ENCODE results near the gene GPAM.

The GPAM gene

DNA sequence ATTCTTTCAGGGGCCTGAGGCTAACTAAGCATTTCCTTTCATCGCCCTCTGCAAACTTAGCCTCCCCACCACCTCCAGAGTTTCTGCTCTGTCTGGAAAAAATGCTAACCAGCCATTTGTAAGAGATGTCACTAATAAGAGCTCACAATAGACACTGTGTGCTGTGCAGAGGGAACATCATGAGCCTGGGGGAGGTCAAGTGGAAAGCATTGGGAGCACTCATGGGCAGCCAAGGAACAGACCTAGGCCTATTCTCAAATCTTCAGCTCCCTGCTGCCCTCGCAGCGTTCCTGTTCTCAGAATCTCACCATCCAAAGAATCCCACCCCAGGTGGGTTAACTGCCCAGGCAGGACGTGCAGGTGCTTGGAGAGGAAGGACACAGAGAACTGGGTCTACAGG, 27.1 kb upstream of the GPAM start:
- Histone ChIP-seq H3K27me3 (replicated peaks; ENCODE audit: insufficient read depth, low read length) (no peaks in the 10 kb centered on the region), H3K36me3 (replicated peaks; ENCODE audit: insufficient read depth, low read length) (no peaks in the 10 kb centered on the region), H3K4me1 (ENCODE audit: low read length) (no peaks in the 10 kb centered on the region), H2AFZ (ENCODE audit: low read length) (no peak overlapping the region), H3K9ac (ENCODE audit: low read length) (no peak overlapping the region), H3K27ac (ENCODE audit: low read length) (no peak overlapping the region), H3K9me3 (replicated peaks; ENCODE audit: insufficient read depth, low read length) (no peaks in the 10 kb centered on the region), H3K79me2 (ENCODE audit: low read length) (no peaks in the 10 kb centered on the region), H3F3A (ENCODE audit: insufficient read depth, low read length) (no peaks in the 10 kb centered on the region), H4K20me1 (ENCODE audit: insufficient read depth, low read length) (no peaks in the 10 kb centered on the region), H3K9me2 (replicated peaks; ENCODE audit: insufficient read depth, low read length) (no peaks in the 10 kb centered on the region), H3K4me2 (ENCODE audit: low read depth, low read length) (no peak overlapping the region), H3K4me3 (ENCODE audit: low read length) (no peak overlapping the region)
- no peak for DNase-seq
- TF ChIP-seq EZH2 (optimal IDR thresholded peaks at IDR 0.05; ENCODE audit: low read depth, low read length) (no peak), EZH2phosphoT487 (IDR thresholded peaks at IDR 0.05; ENCODE audit: low read length) (no peak)
- TF ChIP-seq, protein P1, sequence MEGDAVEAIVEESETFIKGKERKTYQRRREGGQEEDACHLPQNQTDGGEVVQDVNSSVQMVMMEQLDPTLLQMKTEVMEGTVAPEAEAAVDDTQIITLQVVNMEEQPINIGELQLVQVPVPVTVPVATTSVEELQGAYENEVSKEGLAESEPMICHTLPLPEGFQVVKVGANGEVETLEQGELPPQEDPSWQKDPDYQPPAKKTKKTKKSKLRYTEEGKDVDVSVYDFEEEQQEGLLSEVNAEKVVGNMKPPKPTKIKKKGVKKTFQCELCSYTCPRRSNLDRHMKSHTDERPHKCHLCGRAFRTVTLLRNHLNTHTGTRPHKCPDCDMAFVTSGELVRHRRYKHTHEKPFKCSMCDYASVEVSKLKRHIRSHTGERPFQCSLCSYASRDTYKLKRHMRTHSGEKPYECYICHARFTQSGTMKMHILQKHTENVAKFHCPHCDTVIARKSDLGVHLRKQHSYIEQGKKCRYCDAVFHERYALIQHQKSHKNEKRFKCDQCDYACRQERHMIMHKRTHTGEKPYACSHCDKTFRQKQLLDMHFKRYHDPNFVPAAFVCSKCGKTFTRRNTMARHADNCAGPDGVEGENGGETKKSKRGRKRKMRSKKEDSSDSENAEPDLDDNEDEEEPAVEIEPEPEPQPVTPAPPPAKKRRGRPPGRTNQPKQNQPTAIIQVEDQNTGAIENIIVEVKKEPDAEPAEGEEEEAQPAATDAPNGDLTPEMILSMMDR (IDR thresholded peaks at IDR 0.05; ENCODE audit: low read length): no peak

DNA sequence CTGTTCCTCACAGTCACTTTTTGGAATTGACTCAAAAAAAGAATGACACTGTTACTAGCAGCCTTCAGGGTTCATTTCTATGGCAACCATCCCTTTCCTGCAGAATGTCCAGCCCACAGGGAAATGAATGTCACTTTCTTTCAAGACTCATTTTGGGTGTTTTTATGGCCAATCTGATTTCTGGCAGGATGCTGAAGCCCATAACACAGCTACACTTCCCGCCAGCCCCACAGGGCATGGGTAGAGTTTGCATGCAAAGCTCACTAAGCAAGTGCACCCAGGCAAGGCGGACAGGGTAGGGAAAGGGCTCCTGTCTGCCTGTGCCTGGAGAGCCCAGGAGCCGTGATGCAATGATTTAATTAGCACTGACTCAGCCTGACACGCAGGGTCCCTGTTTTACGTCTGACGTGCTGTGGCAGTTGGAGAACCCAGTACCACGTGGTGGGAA, 26.1 kb upstream of the GPAM start:
- H3K4me2 ChIP-seq (ENCODE audit: low read depth, low read length): no peak overlapping the region
- H3K4me3 ChIP-seq (ENCODE audit: low read length): no peak overlapping the region
- H3K79me2 ChIP-seq (ENCODE audit: low read length): no peaks in the 10 kb centered on the region
- no peaks in the 10 kb centered on the region for H3K36me3 ChIP-seq (replicated peaks; ENCODE audit: insufficient read depth, low read length)
- H2AFZ ChIP-seq (ENCODE audit: low read length): no peak overlapping the region
- no peak for TF ChIP-seq EZH2phosphoT487 (IDR thresholded peaks at IDR 0.05; ENCODE audit: low read length)
- TF ChIP-seq, protein P1 (IDR thresholded peaks at IDR 0.05; ENCODE audit: low read length): no peak
- no peak for TF ChIP-seq EZH2 (optimal IDR thresholded peaks at IDR 0.05; ENCODE audit: low read depth, low read length)
- H3K4me1 ChIP-seq (ENCODE audit: low read length): no peaks in the 10 kb centered on the region
- no peak overlapping the region for H3K27ac ChIP-seq (ENCODE audit: low read length)
- no peaks in the 10 kb centered on the region for H3F3A ChIP-seq (ENCODE audit: insufficient read depth, low read length)
- no peaks in the 10 kb centered on the region for H3K9me2 ChIP-seq (replicated peaks; ENCODE audit: insufficient read depth, low read length)
- no peaks in the 10 kb centered on the region for H3K9me3 ChIP-seq (replicated peaks; ENCODE audit: insufficient read depth, low read length)
- H4K20me1 ChIP-seq (ENCODE audit: insufficient read depth, low read length): no peaks in the 10 kb centered on the region
- no peaks in the 10 kb centered on the region for H3K27me3 ChIP-seq (replicated peaks; ENCODE audit: insufficient read depth, low read length)
- H3K9ac ChIP-seq (ENCODE audit: low read length): no peak overlapping the region
- no peak for DNase-seq

DNA sequence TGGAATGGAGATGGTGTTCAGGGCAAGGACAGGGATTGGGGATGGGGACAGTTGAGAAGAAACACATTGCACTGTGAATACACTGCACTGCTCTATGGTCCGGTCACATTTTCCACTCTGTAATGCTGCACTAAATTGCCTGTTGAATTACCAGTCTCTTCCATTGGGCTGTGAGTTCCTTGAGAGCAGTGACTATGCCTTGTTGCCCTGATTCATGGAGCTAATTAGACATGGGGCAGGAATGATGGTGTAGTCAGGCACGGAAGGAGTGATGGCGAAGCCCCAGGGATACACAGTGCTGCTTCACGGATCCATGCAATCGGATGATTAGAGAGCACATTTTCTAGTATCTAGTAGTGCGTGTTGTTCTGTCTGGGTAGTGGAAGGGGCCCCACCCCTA, 25.4 kb upstream of the GPAM start:
- Histone ChIP-seq H3K27ac (ENCODE audit: low read length) (no peak overlapping the region), H4K20me1 (ENCODE audit: insufficient read depth, low read length) (no peaks in the 10 kb centered on the region), H3K4me3 (ENCODE audit: low read length) (no peak overlapping the region), H3K79me2 (ENCODE audit: low read length) (no peaks in the 10 kb centered on the region), H3K9me2 (replicated peaks; ENCODE audit: insufficient read depth, low read length) (no peaks in the 10 kb centered on the region), H2AFZ (ENCODE audit: low read length) (no peak overlapping the region), H3K9me3 (replicated peaks; ENCODE audit: insufficient read depth, low read length) (no peaks in the 10 kb centered on the region), H3K4me1 (ENCODE audit: low read length) (no peaks in the 10 kb centered on the region), H3F3A (ENCODE audit: insufficient read depth, low read length) (no peaks in the 10 kb centered on the region), H3K9ac (ENCODE audit: low read length) (no peak overlapping the region), H3K36me3 (replicated peaks; ENCODE audit: insufficient read depth, low read length) (no peaks in the 10 kb centered on the region), H3K27me3 (replicated peaks; ENCODE audit: insufficient read depth, low read length) (no peaks in the 10 kb centered on the region), H3K4me2 (ENCODE audit: low read depth, low read length) (no peak overlapping the region)
- TF ChIP-seq, protein P1 (IDR thresholded peaks at IDR 0.05; ENCODE audit: low read length): no peak
- no peak for TF ChIP-seq EZH2phosphoT487 (IDR thresholded peaks at IDR 0.05; ENCODE audit: low read length)
- no peak for TF ChIP-seq EZH2 (optimal IDR thresholded peaks at IDR 0.05; ENCODE audit: low read depth, low read length)
- no peak for DNase-seq

Data from MM.1S (cell line).